Thyroid gland (tissue), 4 donors: ENCODE results near the gene ENAH. TPM values are rescaled to one million over a fixed set of nuclear protein-coding genes. Genes with fewer than 3 reads are reported as not detected.

ENCODE experiments used
- DNase-seq, 2 donors: peaks; one replicate each; pipeline ENCODE4 v3.0.0-alpha.2; 2019
- H3K27ac ChIP-seq, 3 donors: fragments of 200-600 bp; sonication (generic); 1 replicate in 2 of 3; 2 replicates in 1 of 3; pipeline ENCODE4 v1.5.1; 2016 to 2019; ENCODE audit warnings: mild to moderate bottlenecking in 1 of 3, moderate library complexity in 1 of 3
- H3K27me3 ChIP-seq: fragments of 200-600 bp; sonication (generic); one replicate; pipeline ENCODE4 v1.5.1; 2019
- H3K36me3 ChIP-seq, 2 donors: fragments of 200-600 bp; sonication (generic); one replicate each; pipeline ENCODE4 v1.5.1; 2016 to 2019
- H3K4me1 ChIP-seq, 2 donors: fragments of 200-600 bp; sonication (generic); one replicate each; pipeline ENCODE4 v1.5.1; 2017 to 2019
- H3K4me3 ChIP-seq, 3 donors: fragments of 200-600 bp; sonication (generic); replicated peaks in 1 of 3; 1 replicate in 2 of 3; 2 replicates in 1 of 3; pipeline ENCODE4 v1.5.1; 2016; ENCODE audit warnings: mild to moderate bottlenecking in 1 of 3
- H3K9me3 ChIP-seq: fragments of 200-600 bp; sonication (generic); one replicate; pipeline ENCODE4 v1.5.1; 2017
- POLR2A ChIP-seq, 2 donors: fragments of 450-650 bp; IDR thresholded peaks; one replicate each; pipeline ENCODE4 v1.6.1; 2017; ENCODE audit warnings: antibody characterized with exemption in 2 of 2, mild to moderate bottlenecking in 2 of 2, moderate library complexity in 1 of 2
- WGBS, 2 donors: methylation state at CpG; one replicate each; pipeline ENCODE4 v1.1.5; 2017; 5-methylcytosine and 5-hydroxymethylcytosine counted together
- intact Hi-C: fragments of 100-400 bp; cut with DNase I; formaldehyde crosslinking; loops from one replicate; pipeline ENCODE4 v1.15.1; 2023
- total RNA-seq, 4 donors: library from RNA; depleted of rRNA; stranded (reverse); fragments of >200 nt; gene quantifications; one replicate each; pipeline ENCODE4 v1.2.3, GENCODE V29; 2016
- TF ChIP-seq, protein P1 (sequence below), 6 experiments: fragments of 200-600 bp in 3 of 6; fragments of 450-650 bp in 3 of 6; sonication (generic) in 3 of 6; IDR thresholded peaks; one replicate each; pipeline ENCODE4 v1.5.1; 2016 to 2019; ENCODE audit warnings: antibody characterized with exemption in 6 of 6, mild to moderate bottlenecking in 2 of 6, inconsistent platforms in 1 of 6, moderate library complexity in 1 of 6

The ENAH gene
- total RNA-seq, 4 donors from 2014 or later = 24.5 to 31.4 (median 28.5) TPM

- Histone ChIP-seq H3K27me3 (no peaks in the 10 kb centered on the region), H3K9me3 (no peaks in the 10 kb centered on the region), H3K27ac (no peak overlapping the region), H3K4me3 (no peak overlapping the region), H3K4me1 (no peaks in the 10 kb centered on the region), H3K36me3 (no peaks in the 10 kb centered on the region)
- intact Hi-C loops = no loop called here
- WGBS, 2 donors = 86 to 91% methylated on average over 1 of the region's 1 CpG
- DNase-seq = no peak
- TF ChIP-seq, protein P1, sequence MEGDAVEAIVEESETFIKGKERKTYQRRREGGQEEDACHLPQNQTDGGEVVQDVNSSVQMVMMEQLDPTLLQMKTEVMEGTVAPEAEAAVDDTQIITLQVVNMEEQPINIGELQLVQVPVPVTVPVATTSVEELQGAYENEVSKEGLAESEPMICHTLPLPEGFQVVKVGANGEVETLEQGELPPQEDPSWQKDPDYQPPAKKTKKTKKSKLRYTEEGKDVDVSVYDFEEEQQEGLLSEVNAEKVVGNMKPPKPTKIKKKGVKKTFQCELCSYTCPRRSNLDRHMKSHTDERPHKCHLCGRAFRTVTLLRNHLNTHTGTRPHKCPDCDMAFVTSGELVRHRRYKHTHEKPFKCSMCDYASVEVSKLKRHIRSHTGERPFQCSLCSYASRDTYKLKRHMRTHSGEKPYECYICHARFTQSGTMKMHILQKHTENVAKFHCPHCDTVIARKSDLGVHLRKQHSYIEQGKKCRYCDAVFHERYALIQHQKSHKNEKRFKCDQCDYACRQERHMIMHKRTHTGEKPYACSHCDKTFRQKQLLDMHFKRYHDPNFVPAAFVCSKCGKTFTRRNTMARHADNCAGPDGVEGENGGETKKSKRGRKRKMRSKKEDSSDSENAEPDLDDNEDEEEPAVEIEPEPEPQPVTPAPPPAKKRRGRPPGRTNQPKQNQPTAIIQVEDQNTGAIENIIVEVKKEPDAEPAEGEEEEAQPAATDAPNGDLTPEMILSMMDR (IDR thresholded peaks at IDR 0.05) = no peak
- TF ChIP-seq POLR2A (IDR thresholded peaks at IDR 0.05) = no peak
Observed at GRCh38 chr1:225539069-225539468, 113.9 kb downstream of the ENAH start.

DNA sequence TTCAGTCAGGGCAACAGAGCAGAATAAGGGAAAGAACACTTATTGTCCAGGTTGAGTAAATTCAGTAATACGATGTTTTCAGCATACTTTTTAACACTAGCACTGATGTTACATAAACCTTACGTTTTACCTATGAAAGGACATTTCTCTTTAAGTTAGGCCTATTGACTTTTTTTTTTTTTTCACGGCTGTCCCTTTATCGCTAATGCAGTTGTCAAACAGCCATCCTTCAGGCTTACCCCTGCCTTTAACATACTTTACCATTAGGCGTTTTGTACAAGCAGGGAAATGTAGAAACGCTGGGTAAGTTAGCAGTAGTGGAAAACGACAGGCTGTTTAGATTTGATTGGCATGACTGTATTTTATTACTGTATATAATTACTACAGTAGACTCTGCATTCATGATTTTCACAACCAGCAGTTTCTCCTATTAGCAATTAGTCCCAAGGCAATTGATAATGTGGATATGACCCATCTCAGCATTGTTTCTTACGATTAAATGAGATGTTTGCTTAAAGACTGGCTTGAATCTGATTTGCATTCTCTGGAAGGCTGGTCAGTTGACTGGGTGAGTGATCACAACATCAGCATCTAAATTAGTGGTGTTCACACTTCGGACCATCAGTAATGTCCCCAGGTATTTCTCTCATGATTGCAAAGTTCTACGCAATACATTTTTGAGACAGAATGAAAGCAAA is 115.2 kb downstream of the ENAH start:
- Histone ChIP-seq H3K27ac (no peak overlapping the region), H3K9me3 (no peaks in the 10 kb centered on the region), H3K4me3 (no peak overlapping the region), H3K36me3 (no peaks in the 10 kb centered on the region), H3K4me1 (no peaks in the 10 kb centered on the region), H3K27me3 (no peaks in the 10 kb centered on the region)
- TF ChIP-seq POLR2A (IDR thresholded peaks at IDR 0.05) = no peak
- TF ChIP-seq, protein P1 (IDR thresholded peaks at IDR 0.05) = no peak
- no peak for DNase-seq
- 81% methylated on average over 10 of the region's 10 CpGs for WGBS, 2 donors
- intact Hi-C loops = no loop called here

DNA sequence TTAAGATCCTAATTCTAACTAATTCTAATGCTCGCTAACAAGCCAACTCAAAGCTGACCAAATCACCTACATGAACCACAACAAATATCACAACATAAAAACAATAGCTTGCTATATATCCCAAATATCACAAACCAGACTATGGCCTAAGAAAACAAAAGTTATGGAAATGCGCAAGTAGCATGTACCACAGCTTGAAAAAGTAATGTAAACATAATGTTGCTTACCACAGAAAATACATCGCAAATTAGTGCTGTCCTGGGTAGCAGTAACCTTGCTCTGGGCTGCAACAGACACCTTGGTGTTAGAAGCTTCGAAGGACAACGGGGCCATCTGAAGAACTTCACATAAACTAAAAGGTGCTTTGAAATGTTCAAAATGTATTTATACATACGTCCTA is 117.6 kb downstream of the ENAH start:
- Histone ChIP-seq H3K36me3 (no peaks in the 10 kb centered on the region), H3K4me3 (no peak overlapping the region), H3K4me1 (no peaks in the 10 kb centered on the region), H3K27ac (no peak overlapping the region), H3K27me3 (no peaks in the 10 kb centered on the region), H3K9me3 (no peaks in the 10 kb centered on the region)
- DNase-seq = no peak
- TF ChIP-seq POLR2A (IDR thresholded peaks at IDR 0.05) = no peak
- TF ChIP-seq, protein P1 (IDR thresholded peaks at IDR 0.05) = no peak
- WGBS, 2 donors = 96 to 97% methylated on average over 6 of the region's 6 CpGs
- intact Hi-C loops = no loop called here

- 96 to 97% methylated on average over 2 of the region's 2 CpGs for WGBS, 2 donors
Observed at GRCh38 chr1:225534772-225535171, 118.2 kb downstream of the ENAH start.

GRCh38 chr1:225534135-225534534 is 118.8 kb downstream of the ENAH start:
- H3K9me3 ChIP-seq = no peaks in the 10 kb centered on the region
- DNase-seq = no peak
- no peak overlapping the region for H3K4me3 ChIP-seq
- no peaks in the 10 kb centered on the region for H3K4me1 ChIP-seq
- no peaks in the 10 kb centered on the region for H3K36me3 ChIP-seq
- intact Hi-C loops = no loop called here
- no peak for TF ChIP-seq POLR2A (IDR thresholded peaks at IDR 0.05)
- TF ChIP-seq, protein P1 (IDR thresholded peaks at IDR 0.05) = no peak
- 86 to 90% methylated on average over 2 of the region's 2 CpGs for WGBS, 2 donors
- no peak overlapping the region for H3K27ac ChIP-seq
- no peaks in the 10 kb centered on the region for H3K27me3 ChIP-seq

More at GRCh38 chr1:225534772-225535171, 118.2 kb downstream of the ENAH start:
- Histone ChIP-seq H3K27ac (no peak overlapping the region), H3K4me1 (no peaks in the 10 kb centered on the region), H3K36me3 (no peaks in the 10 kb centered on the region), H3K4me3 (no peak overlapping the region), H3K27me3 (no peaks in the 10 kb centered on the region), H3K9me3 (no peaks in the 10 kb centered on the region)
- TF ChIP-seq, protein P1 (IDR thresholded peaks at IDR 0.05) = no peak
- TF ChIP-seq POLR2A (IDR thresholded peaks at IDR 0.05) = no peak
- intact Hi-C loops = no loop called here
- no peak for DNase-seq
